ENCODE results near the gene LSS. TPM values are rescaled to one million over a fixed set of nuclear protein-coding genes. Genes with fewer than 3 reads are reported as not detected.
"Not testable (repeated sequence)": the region's sequence is repeated elsewhere in the genome, so short reads cannot be mapped to it uniquely, and the experiment has no call there.

The LSS gene
- total RNA-seq, 2 donors from 2014 or later = 65.6 to 140 TPM

DNA sequence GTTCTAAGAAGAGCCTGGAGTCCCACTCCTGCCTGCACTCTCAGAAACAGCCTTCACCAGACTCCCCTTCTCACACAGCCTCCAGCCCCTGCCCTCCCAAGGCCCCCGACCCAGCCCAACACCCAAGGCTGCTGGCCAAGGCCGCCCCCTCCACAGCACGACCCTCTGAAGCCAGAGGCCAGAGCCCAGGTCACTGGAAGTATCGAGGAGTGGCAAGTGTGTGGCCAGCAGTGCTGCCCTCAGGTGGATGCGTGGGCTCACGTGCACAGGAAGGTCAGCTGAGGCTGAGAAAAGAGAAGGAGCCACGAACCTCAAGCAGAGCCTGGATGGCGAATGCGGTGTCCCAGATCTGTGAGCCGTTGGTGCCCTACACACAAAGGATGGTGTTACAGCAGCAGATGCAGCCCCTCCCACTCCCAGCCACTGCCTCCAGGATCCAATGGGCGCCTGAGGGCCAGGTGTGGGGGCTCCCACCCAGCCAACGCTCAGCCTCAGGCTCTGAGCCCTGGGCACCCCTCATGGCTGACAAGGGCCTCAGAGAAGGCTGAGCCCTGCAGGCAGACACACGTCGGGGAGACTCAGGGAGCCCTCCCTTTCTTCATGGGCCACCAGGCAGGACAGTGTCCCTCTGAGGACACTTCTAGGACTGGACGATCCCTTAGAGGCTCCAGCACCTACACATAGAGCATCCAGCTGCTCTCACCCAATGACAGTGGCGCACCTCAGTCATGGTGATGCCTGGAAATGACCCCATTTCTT is 18.0 kb downstream of the LSS start:
- intact Hi-C loops (cut with DNase I, micrococcal nuclease) = no loop called here
- peak in 1 of 2 donors; percentile 16 for DNase-seq
- ATAC-seq = no peak

DNA sequence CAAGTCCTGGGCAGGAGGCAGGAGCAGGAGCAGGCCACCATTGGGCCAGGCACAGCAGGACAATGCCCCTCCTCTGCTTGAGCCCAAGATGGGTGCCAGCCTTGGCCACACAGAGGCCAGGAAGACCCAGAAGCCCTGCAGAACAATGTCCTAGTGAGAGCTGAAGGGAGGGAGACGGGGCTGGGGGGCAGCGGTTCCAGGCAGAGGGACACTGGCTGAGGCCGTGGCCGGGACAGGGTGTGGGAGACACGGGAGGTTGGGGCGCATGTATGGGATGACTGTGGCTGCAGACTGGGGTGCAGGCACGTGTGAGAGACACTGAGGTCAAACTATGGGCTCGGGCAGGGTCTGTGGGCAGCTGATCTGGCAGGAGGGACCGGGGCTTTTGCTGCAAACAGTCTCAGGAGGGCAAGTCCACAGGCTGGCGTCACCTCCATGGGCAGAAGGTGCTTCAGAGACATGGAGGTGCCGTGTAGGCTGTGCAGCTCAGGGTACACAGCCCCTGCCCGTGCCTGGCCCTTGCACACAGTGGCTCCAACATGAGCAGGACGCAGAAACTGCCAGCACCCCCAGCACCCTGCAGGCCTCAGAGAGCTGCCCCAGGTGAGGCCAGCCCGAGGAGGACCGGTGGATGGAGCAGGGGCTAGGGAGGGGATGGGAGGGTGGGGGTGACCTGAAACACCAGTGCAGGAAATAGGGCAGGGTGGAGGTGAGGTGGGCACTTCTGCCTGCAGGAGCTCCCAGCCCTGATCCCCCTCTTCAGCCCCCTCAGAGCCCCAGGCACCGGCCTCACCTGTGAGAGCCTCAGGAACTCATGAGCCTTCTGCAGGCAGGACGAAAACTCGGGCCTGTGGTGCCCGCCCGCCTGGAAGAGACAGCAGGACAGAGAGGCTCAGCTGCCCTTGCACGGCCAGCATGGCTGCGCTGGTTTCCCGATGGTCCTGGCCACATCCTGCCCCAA is 19.5 kb downstream of the LSS start:
- intact Hi-C loops (cut with DNase I, micrococcal nuclease) = no loop called here
- ATAC-seq (no peak), DNase-seq (peak; percentile 2 to 19)

DNA sequence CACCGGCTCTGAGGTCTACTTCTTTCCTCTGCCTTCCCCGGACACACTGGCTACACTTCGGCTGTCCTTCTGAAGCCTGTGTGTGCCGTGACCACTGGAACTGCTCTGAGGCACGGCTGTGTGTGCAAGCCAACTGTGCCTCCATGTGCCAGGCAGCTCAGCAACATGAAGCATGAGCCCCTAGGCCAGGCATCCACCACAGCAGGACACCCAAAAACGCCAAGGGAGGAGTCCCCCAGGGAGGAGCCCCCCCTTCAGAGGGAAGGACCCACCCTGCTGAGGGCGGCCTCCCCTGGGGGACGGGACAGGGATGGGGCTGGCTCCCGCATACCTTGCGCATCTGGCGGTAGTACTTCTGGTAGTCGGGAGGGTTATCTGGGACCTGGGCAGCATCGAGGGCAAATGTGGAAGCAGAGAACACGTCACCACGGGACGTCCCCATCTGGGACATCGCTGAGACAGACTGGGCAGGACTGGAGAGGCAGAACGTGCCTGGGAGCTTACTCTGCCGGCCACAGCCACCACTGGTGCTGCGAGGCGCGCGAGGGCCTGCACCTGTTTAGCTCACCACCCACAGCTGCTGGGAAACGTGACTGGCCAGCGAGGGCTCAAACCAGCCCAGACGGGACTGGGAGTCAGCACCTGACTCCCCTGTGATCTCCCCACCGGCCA is 20.5 kb downstream of the LSS start:
- intact Hi-C loops (cut with DNase I, micrococcal nuclease) = no loop called here
- DNase-seq (peak in 1 of 2 donors; percentile 2), ATAC-seq (no peak)

DNA sequence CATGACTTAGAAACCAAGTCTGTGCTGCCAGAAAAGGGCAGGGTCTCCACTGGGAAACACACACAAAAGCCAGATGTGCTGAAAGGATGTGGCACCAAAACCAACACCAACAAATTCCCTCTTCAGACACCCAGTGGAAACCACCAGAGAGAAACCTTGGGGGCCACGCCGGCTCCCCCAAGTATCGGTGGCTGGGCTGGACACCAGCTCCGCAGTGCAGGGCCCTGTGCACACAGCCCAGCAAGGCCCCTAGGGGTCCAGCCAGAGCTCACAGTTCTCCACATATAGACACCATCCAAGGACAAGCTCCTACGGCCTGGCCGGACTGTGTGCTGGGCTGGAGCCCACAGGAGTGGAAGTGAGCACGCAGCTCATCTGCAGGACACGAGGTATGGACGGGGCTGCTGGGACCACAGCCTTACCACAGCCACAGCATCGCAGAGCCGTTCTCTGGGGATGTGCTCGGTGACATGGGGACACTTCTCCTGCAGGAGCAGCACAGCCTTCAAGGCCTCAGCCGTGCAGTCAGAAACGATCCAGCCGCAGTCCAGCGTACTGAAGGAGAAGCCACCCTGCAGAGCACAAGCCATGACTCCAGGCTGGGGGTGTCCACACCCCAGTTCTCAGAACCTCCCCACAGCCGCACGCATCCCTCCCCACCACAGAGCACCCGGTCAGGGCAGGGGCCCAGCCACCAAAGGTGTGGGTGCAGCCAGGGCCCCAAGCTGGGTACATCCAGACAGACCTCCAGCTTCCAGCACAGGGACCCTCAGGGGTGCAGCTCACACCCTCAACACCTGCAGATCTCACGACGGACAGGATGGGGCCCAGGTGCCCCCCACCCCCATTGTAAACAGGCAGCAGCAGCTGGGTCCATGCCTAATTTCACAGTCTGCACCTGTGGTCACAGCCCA is 21.3 kb downstream of the LSS start:
- DNase-seq (peak in 1 of 2 donors; percentile 1), ATAC-seq (no peak)
- intact Hi-C loops (cut with DNase I, micrococcal nuclease) = no loop called here

DNA sequence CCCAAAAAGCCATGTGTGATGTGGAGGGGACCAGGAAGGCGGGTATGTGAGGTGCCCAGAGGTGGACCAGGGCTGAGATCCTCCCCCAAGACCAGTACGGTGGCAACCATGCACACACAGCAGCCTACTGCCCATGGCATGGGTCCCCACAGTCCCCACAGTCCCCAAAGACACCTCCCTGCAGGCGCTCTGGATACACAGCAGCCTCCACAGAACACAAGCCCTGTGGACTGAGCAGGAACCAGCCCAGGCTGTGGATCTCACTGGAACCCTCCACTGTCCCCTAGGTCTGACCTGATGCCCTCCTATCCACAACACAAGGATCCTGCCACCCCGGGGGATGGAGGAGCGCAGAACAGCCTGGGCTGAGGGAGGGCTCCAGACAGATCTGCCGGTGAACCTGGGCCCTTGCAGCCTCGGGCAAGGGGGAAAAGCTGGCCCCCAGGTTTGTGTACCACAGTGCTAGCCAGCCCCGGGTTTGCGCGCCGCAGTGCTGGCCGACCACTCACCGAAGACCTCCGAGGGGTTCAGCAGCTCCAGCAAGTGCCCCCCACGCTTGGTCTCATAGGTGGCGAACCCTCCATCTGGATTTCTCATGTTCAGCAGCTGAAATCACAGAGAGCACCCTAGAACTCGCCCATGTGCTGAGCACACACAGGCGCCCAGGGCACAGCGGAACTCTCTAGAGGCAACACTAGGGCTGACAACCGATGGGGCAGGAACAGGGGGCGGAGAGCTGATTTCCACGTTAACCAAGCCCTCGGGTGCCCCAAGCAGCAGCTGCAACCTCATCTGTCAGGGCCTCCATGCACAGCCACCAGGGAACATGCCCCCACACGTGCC is 22.2 kb downstream of the LSS start:
- peak in 1 of 2 donors; percentile 2 for DNase-seq
- ATAC-seq = peak; percentile 15
- intact Hi-C loops (cut with DNase I, micrococcal nuclease) = no loop called here

DNA sequence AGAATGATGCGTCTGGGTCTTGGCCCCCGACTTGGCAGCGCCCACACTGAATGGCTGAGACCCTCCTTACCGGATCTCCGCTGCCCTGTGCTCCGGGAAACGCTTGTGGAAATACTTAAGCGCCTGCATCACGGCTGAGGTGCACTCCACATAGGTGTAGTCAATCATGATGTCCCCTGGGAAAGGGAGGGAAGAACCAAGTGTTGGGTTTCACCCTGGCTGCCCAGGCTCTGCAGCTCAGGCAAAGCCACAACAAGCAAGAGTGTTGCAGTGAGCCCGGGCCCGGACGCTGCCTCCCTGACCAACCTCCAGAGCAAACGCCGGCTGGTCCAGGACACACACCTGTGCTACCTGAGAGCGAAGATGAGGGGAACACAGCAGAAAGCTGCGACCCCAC is 22.8 kb downstream of the LSS start:
- DNase-seq (no peak), ATAC-seq (no peak)
- intact Hi-C loops (cut with DNase I, micrococcal nuclease) = no loop called here

DNA sequence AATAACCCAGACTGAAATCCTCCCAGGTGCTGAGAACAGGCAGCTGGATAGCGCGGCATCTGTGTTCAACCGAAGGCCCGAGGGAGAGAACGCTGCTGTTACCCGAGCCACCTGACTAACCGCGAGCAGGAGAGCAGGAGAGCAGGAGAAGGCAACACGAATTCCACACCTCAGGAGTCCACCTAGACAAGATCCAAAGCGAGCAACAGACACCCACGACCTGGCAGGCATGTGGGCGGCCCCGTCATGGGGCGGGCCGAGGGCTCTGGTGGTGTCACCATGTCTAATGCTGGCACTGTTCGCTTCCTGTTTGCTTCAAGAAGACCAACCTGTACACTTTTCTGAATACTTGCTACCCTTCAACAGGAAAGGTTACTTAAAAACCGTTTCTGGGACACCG is 23.4 kb downstream of the LSS start:
- DNase-seq (no peak), ATAC-seq (no peak)
- intact Hi-C loops (cut with DNase I, micrococcal nuclease) = no loop called here

DNA sequence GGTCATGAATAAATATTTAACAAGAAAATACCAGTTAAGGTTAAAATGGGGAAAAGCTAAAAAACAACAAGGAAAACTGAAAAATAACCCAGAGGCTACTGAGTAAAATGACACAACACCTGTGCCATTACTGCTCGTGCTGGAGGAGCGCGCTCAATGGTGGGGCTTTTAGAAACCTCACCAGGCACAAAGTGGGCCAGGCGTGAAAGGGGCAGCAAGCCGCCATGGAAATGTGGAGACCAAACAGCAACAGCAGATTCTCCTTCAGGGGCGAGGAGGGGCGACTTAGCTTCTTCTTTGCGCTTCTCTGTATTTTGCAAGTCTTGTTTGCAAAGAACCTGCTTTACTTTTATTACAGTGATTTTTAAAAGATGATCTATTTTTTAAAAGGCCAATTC is 25.4 kb downstream of the LSS start:
- DNase-seq (no peak), ATAC-seq (no peak)
- intact Hi-C loops (cut with DNase I, micrococcal nuclease) = no loop called here

DNA sequence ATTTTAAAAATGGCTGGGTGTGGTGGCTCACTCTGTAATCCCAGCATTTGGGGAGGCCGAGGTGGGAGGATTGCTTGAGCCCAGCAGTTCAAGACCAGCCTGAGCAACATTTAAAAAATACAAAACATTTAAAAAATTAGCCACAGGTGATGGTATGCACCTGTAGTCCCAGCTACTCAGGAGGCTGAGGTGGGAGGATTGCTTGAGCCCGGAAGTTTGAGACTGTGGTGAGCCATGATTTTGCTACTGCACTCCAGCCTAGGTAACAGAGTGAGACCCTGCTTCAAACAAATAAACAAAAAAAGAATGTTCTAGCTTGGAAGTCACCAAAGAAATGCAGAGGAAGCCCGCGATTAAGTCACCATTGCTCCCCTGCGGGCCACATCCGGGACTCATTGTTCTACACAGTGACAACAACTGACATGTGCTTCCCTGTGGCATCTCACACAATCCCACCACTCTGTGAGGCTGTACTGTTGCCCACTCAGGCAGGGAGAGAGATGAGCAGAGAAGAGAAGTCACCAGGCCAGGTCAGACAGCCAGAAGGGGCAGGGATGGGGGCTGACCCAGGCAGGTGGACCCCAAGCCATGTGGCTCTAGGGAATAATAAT is 25.9 kb downstream of the LSS start:
- ATAC-seq (no peak), DNase-seq (no peak)
- intact Hi-C loops (cut with DNase I, micrococcal nuclease) = no loop called here

DNA sequence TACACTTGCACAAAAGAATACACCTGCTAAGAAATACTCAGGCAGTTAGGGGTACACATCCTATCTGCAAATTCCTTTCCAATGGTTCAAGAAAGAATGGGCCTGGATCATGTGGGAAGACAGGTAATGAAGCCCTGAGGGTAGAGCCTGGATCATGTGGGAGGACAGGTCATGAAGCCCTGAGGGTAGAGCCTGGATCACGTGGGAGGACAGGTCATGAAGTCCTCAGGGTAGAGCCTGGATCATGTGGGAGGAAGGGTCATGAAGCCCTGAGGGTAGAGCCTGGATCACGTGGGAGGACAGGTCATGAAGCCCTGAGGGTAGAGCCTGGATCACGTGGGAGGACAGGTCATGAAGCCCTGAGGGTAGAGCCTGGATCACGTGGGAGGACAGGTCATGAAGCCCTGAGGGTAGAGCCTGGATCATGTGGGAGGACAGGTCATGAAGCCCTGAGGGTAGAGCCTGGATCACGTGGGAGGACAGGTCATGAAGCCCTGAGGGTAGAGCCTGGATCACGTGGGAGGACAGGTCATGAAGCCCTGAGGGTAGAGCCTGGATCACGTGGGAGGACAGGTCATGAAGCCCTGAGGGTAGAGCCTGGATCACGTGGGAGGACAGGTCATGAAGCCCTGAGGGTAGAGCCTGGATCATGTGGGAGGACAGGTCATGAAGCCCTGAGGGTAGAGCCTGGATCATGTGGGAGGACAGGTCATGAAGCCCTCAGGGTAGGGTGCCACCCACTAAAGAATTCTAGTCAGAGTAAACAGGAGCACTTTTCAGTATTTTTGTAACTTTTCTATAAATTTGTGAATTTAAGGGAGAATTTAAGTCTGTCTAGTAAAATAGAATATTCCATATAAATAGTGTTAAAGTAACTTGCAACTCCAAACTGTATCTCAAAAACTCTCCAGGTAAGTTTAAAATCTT is 27.4 kb downstream of the LSS start:
- intact Hi-C loops (cut with DNase I, micrococcal nuclease); ATAC-seq; DNase-seq: not testable (repeated sequence)

DNA sequence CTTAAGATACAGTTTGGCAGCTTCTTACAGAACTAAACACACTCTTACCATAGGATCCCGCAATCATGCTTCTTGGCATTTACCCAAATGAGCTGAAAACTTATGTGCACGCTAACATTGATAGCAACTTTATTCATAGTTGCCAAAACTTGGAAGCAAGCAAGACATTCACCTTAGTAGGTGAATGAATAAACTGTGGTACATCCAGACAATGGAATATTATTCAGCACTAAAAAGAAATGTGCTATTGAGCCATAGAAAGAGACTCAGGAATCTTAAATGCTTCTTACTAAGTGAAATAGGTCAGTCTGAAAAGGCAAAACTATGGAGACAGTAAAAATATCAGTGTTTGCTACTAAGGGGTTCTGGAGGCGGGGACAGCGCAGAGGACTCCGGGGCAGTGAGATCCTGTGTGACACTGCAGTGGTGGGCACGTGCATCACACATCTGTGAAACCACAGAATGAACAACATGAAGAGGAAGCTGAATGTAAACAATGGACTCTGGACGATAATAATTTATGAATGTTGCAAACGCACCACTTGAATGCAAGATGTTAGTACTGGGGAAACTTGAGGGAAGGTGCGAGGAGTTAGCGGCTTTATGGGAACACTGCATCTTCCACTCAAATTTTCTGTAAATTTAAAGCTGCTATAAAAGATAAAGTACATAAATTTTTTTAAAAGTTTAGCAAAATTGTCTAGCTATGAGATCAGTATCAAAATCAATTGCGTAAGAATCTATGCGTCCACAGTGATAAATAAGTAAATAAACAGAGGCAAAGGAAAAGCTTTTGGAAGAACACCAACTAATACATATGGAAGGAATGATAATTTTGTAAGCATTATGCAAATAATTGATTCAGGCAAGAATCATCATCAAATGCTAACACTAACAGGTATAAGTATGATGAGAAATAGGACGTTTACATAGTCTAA is 28.9 kb downstream of the LSS start:
- ATAC-seq (no peak), DNase-seq (no peak)
- intact Hi-C loops (cut with DNase I, micrococcal nuclease) = no loop called here

DNA sequence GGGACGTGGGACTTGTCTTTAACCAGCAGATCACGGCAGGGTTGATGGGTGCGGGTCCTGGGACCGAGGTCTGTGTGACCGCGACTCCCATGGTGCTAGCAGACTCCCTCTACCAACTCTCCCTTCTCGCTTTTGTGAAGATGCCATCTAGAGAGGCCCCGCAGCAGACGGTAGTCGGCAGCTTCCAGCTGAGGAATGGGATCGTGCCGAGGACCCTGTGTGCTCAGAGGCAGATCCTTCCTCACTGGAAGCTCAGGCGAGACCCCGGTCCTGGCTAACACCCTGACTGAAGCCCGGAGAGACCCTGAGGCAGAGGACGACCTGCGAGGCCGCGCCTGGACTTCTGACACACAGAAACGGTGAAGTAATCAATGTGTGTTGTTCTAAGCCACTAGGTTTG is 31.8 kb downstream of the LSS start:
- DNase-seq (peak in 1 of 2 donors; percentile 15), ATAC-seq (no peak)
- intact Hi-C loops (cut with DNase I, micrococcal nuclease) = no loop called here

DNA sequence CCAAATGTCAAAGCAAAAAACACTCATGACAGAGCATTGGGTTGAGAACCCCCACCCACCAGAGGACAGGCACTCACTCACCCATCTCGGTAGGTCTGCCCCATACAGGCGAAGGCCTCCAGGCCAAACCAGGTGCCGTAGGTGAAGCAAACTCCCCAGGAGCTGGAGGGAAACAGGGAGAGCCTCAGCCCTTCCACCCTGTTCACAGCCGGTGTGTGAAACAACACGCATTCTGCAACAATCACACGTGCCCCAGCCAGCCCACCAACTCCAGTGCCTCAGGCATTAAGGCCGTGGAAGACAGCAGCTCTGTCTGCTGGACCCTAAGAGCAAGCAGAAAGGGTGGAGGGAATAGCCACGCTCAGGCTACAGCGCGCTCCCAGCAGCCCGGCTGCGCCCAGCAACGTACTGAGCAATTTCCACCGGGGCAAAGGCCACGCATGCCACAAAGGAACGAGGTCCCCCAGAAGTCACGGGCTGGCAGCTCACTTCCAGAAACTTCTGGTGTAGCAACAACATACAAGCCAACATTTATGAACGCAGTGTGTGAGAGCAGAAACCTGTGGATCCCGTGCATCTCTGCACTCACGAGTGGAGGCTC is 32.9 kb downstream of the LSS start:
- intact Hi-C loops (cut with DNase I, micrococcal nuclease) = no loop called here
- no peak for ATAC-seq
- no peak for DNase-seq

DNA sequence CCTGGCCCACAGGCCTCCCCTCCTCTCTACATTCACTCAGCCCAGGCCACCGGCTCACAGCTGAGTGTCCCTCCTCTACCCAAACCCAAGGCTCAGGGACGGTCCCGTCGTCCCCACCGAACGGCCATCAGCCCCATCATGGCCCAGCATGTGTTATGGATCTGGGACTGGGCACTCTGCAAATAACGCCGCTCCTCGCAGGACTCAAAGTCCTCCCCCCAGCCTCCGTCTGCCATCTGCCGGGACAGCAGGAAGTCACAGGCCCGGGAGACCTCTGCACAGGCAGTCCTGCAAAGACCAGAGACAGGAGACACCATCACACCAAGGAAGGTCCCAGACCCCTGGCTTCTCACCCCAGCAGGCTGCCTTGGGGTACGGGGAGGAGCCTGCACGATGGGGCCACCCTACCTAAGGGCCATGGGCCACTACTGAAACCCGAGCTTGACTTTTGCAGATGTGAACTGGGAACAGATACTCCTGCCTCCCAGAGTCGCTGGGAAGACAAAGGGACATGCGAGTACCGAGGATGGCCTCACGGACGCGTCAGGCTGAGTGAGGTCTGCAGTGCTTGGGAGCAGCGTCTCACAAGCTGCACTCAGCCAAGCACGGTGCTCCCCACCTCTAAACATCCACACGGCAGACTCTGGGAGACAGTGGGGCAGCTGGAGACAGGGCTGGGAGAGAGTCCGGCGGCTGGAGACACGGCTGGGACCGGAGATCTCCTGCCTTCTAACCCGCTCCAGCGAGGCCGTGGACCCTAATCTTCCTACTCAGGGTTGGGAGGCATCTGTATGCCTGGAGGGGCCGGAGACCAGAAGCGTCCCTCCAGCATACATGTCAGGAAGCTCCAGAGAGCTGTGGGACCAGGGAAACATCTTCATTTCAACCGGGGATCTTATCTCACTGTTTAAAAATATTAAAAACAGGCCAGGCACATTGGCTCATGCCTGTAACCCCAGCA is 33.9 kb downstream of the LSS start:
- ATAC-seq (no peak), DNase-seq (no peak)
- intact Hi-C loops (cut with DNase I, micrococcal nuclease) = no loop called here

Measured in left colon (tissue), 2 donors.